Activated T-cell treated with anti-CD3 and anti-CD28 coated beads, Interleukin-2, amount 50 U/mL, for 72 hours (primary cell): ENCODE results near the gene CALN1. TPM values are rescaled to one million over a fixed set of nuclear protein-coding genes. Genes with fewer than 3 reads are reported as not detected.

ENCODE experiments used
- ATAC-seq, 2 donors: fragments of 150-1000 bp; cut with Tn5 transposase; replicated peaks in 1 of 2; 2 replicates each; pipeline ENCODE4 v1.10.0; 2021; ENCODE audit warnings: moderate library complexity in 2 of 2, mild to moderate bottlenecking in 1 of 2
- DNase-seq, 2 donors: peaks; one replicate each; pipeline ENCODE4 v3.0.0; 2021 to 2022; ENCODE audit warnings: mixed read lengths in 1 of 2
- H3K27ac Mint-ChIP-seq: one replicate; pipeline ENCODE4 v1.8.0; 2022; ENCODE audit warnings: mild to moderate bottlenecking, moderate library complexity, mixed read lengths
- H3K27me3 Mint-ChIP-seq: one replicate; pipeline ENCODE4 v1.8.0; 2022; ENCODE audit warnings: low read depth, mixed read lengths
- H3K36me3 Mint-ChIP-seq, 2 donors: one replicate each; pipeline ENCODE4 v1.8.0; 2022; ENCODE audit warnings: mixed read lengths in 2 of 2, mild to moderate bottlenecking in 1 of 2; ENCODE audit not compliant: insufficient read depth in 2 of 2
- H3K4me1 Mint-ChIP-seq: one replicate; pipeline ENCODE4 v1.8.0; 2022; ENCODE audit warnings: low read depth, mixed read lengths
- H3K4me3 Mint-ChIP-seq, 2 donors: one replicate each; pipeline ENCODE4 v1.8.0; 2022; ENCODE audit warnings: mild to moderate bottlenecking in 2 of 2, mixed read lengths in 2 of 2, moderate library complexity in 2 of 2
- H3K9me3 Mint-ChIP-seq, 2 donors: one replicate each; pipeline ENCODE4 v1.8.0; 2022; ENCODE audit warnings: mixed read lengths in 2 of 2
- total RNA-seq, 2 donors: library from RNA; stranded (reverse); gene quantifications; one replicate each; pipeline ENCODE4 v1.2.3, GENCODE V29; 2022

CALN1 gene
- total RNA-seq, 2 donors from 2014 or later, result 0.86 TPM; not detected in 1

DNA sequence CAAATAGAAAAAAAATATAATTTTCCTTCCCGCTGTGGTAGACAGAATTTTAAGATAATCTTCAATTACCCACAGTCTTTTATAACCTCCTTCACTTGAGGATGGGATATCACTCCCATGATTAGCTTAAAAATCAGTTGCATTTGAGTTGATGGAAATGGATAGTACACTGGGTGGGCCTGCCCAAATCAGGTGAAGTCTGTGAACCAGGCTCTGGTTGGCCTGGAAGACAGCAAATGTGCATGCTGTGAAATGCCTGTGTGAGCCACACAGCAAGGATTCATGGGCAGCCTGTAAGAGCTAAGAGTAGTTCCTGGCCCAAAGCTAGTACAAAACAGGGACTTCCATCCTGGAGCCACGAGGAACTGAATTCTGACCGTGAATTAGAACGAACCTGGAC lies 548.0 kb downstream of the CALN1 start:
- Mint-ChIP-seq H3K27ac (no peak overlapping the region), H3K4me3 (no peak overlapping the region), H3K4me1 (no peaks in the 10 kb centered on the region), H3K27me3 (no peaks in the 10 kb centered on the region), H3K9me3 (peaks cover 2 to 3% of the 10 kb centered on the region in 2 donors), H3K36me3 (no peaks in the 10 kb centered on the region)
- ATAC-seq (no peak), DNase-seq (no peak)

DNA sequence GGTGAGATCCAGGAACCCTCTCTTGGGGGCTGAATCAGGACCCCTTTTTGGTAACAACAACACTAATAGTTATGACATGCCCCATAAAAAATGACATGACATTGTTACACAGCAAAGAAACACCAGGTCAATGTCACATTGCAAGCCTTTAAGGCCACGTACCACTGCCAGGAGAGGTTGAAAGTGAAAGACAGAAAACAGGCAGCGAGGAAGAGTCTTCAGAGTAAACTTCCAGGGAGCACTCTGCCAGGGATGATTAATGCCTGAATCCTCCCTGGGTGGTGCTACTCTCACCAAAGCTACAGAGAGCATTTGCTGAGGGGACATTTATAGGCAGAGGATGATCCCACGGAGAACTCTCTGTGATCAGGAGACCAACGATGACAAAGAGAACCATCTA lies 551.6 kb downstream of the CALN1 start:
- Mint-ChIP-seq H3K27me3 (no peaks in the 10 kb centered on the region), H3K36me3 (no peaks in the 10 kb centered on the region), H3K27ac (no peak overlapping the region), H3K4me3 (no peak overlapping the region), H3K9me3 (peaks cover 1 to 2% of the 10 kb centered on the region in 2 donors), H3K4me1 (no peaks in the 10 kb centered on the region)
- DNase-seq (no peak), ATAC-seq (no peak)

DNA sequence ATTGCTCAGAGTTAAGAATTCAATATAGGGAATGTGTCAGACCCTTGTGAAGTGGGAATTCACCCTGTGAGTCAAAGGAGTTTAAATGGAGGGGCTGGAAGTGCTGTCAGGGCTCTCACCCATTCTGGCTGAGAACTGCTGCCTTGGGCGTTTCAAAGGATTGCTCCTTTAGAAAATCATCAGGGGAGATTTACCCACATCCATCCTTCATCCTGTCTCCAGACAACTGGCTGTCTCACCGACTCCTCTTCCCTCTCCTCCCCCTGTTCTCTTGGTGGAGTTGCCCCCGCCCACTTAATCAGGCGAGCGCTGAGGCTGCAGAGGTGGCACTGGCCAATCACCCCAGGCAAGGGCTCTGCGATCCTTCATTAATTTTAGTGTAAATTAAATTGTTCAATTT lies 554.8 kb downstream of the CALN1 start:
- ATAC-seq (no peak), DNase-seq (no peak)
- Mint-ChIP-seq H3K9me3 (peaks cover 1 to 2% of the 10 kb centered on the region in 2 donors), H3K4me3 (no peak overlapping the region), H3K27me3 (no peaks in the 10 kb centered on the region), H3K4me1 (no peaks in the 10 kb centered on the region), H3K36me3 (no peaks in the 10 kb centered on the region), H3K27ac (no peak overlapping the region)

DNA sequence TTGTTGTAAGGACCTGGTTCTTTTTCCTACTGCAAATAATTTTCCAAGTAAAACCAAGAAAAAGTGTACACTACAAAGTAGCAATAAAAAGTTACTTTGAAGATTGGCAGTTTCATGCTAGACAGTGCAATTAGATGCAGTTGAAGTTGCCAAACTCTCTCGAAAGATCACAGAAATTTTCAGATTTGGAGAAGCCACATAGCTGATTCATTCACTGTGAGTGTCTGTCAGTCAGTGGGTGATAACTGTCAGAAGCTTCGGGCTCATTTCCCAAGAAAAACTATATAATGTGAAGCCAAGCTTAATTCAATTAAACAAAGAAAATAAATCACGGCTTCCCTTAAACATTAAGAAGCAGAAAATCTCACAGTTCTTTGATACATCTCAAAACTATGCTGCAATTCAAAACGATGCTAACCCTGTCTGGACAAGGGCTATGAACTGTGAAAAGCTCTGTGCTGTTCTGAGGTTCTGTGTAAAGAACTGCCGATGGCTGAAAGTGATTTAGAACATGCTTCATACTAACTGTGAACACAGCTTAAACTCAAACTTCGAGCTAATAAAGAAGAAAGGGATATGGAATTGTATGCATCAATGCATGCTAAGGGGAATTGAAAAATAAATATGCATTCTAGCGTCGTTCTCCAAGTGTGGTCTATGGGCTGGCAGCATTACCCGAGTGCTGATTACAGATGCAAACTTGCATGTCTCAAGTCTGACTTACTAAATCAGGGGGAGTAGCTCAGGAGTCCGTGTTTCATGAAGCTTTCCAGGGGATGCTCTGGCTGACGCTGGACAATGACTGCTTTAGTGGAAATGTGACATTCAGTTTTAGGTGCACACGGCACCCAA lies 557.4 kb downstream of the CALN1 start:
- H3K36me3 Mint-ChIP-seq, result no peaks in the 10 kb centered on the region
- H3K9me3 Mint-ChIP-seq, result peaks cover 0 to 2% of the 10 kb centered on the region in 2 donors
- H3K27me3 Mint-ChIP-seq, result no peaks in the 10 kb centered on the region
- ATAC-seq (no peak), DNase-seq (no peak)
- H3K4me1 Mint-ChIP-seq, result no peaks in the 10 kb centered on the region
- no peak overlapping the region for H3K27ac Mint-ChIP-seq
- no peak overlapping the region for H3K4me3 Mint-ChIP-seq

DNA sequence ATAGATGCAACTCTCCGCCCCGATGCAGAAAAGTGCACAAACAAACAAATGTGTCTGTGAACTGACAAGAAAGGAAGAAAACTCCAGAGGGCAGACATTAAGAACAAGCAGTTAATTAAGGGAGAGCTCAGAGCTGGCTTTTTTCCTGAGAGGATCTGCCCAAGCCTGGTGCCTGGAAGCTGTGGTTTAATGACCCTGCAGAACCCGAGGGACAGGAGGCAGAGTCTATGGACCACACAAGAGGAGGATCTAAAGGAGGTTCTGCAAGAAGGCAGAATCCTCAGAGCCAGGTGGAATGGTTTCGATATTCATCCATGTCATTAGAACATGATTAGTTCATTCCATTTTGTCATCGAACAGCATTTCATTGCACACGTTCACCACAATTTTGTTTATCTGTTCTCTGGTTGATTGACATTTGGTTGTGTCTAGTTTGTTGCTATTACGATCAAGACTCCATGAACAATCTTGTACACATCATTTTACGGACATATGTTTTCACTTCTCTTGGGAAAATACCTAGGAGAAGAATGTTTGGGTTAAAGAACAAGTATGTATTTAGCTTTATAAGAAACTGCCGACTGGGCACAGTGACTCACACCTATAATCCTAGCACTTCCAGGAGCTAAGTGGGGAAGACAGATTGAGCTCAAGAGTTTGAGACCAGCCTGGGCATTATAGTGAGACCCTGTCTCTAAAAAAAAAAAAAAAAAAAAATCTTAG lies 560.2 kb downstream of the CALN1 start:
- ATAC-seq (no peak), DNase-seq (no peak)
- H3K9me3 Mint-ChIP-seq, result peaks cover 0 to 2% of the 10 kb centered on the region in 2 donors
- no peak overlapping the region for H3K4me3 Mint-ChIP-seq
- no peaks in the 10 kb centered on the region for H3K4me1 Mint-ChIP-seq
- no peaks in the 10 kb centered on the region for H3K27me3 Mint-ChIP-seq
- H3K36me3 Mint-ChIP-seq, result peaks cover 0 to 2% of the 10 kb centered on the region in 2 donors
- H3K27ac Mint-ChIP-seq, result no peak overlapping the region

DNA sequence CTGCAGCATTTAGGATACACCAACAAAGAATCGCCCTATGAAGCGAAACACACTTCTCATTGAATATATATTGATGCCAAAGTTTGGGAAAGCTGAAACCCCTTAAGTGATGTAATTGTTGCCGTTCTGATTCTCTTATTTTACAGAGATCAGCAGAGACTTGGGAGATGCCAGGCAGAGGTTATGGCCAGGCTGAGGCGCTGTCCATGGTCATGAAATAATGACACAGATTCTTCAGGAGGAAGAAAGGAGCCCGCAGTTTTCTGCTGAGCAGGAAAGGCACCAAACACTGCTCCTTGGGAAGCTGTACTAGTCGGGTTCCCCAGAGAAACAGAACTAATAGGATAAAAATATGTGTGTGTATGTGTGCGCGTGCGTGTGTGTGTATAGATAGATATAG lies 566.0 kb downstream of the CALN1 start:
- no peak for DNase-seq
- Mint-ChIP-seq H3K27me3 (no peaks in the 10 kb centered on the region), H3K36me3 (peaks cover 0 to 2% of the 10 kb centered on the region in 2 donors), H3K9me3 (peaks cover 0 to 1% of the 10 kb centered on the region in 2 donors), H3K4me1 (no peaks in the 10 kb centered on the region), H3K4me3 (no peak overlapping the region), H3K27ac (no peak overlapping the region)
- ATAC-seq, result no peak

DNA sequence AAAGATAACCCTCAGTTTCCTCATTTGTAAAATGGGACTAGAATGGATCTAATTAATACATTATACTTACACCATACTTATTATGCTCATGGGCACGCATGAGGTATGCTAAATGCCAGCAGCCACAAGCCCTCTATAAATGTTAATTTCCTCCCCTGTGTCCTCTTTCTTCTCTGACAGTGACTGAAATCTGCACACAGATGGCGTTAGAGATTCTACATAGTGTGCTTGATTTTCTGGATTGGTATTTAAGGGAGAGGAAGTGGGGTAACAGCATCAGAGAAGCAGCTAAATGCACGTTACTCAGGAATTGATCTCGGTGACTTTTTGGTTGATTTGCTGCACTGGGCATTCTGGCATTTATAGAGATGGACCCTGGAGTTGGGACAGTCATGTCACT lies 568.5 kb downstream of the CALN1 start:
- ATAC-seq (no peak), DNase-seq (no peak)
- Mint-ChIP-seq H3K4me3 (no peak overlapping the region), H3K27ac (no peak overlapping the region), H3K36me3 (peaks cover 0 to 2% of the 10 kb centered on the region in 2 donors), H3K9me3 (peaks cover 0 to 1% of the 10 kb centered on the region in 2 donors), H3K27me3 (no peaks in the 10 kb centered on the region), H3K4me1 (no peaks in the 10 kb centered on the region)

DNA sequence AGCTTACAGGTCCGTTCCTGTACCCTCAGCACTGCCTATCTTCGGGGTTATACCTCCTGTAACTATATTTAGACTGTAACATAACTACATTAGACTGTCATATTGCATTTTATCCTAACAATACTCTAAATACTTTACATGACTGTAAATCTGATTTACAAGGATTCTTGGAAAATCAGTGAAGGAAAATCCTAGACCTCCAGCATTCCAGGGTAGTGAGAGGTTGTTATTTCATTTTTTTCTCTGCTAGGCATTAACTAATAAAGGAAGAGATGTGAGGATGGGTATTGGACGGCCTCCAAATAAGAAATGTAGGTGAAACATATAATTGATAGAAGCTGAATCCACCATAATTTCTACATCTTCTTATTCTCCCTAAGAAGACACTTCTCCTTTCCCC lies 569.4 kb downstream of the CALN1 start:
- Mint-ChIP-seq H3K27ac (no peak overlapping the region), H3K36me3 (peaks cover 0 to 2% of the 10 kb centered on the region in 2 donors), H3K4me3 (no peak overlapping the region), H3K27me3 (no peaks in the 10 kb centered on the region), H3K9me3 (peaks cover 0 to 1% of the 10 kb centered on the region in 2 donors), H3K4me1 (no peaks in the 10 kb centered on the region)
- ATAC-seq (no peak), DNase-seq (no peak)

DNA sequence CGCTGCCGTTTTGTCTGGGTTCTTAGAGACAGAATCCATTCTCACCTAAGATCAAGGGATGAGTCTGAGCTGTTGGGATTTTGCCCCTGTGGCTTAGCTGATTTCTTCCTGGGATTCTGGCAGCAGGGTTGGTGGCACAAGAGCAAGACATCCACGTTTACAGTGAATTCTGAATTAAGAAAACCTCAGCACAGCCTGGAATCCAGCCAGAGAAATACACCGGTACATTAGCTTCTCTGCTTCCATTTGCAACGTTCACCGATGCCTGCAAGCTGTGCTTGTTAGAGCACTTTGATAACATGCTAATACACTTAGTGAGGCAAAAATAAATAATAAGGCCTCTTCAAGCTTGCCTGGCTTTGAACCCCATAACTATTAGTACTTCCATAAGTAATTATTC lies 569.8 kb downstream of the CALN1 start:
- ATAC-seq (no peak), DNase-seq (no peak)
- H3K27ac Mint-ChIP-seq, result no peak overlapping the region
- H3K4me1 Mint-ChIP-seq, result no peaks in the 10 kb centered on the region
- H3K27me3 Mint-ChIP-seq, result no peaks in the 10 kb centered on the region
- H3K4me3 Mint-ChIP-seq, result no peak overlapping the region
- peaks cover 0 to under 1% of the 10 kb centered on the region in 2 donors for H3K36me3 Mint-ChIP-seq
- peaks cover 0 to 1% of the 10 kb centered on the region in 2 donors for H3K9me3 Mint-ChIP-seq

DNA sequence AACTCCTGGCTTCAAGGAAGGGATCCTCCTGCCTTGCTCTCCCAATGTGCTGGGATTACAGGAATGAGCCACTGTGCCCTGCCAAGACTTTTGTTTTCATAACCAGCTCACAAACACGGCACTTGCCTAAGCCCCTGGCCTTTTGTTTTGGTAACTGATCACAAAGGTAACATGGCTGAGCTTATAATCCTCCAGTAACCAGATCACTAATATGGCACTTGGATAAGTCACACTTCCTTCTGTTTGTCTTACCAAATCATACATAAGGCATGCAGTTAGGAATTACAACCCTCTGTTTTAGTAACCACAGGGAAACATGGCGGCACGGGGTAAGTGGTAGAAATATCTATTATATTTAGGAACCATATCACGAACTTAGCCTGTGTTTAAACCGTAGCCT lies 577.1 kb downstream of the CALN1 start:
- no peaks in the 10 kb centered on the region for H3K27me3 Mint-ChIP-seq
- H3K36me3 Mint-ChIP-seq, result no peaks in the 10 kb centered on the region
- no peak overlapping the region for H3K27ac Mint-ChIP-seq
- no peak overlapping the region for H3K4me3 Mint-ChIP-seq
- H3K4me1 Mint-ChIP-seq, result no peaks in the 10 kb centered on the region
- peaks cover 1 to 2% of the 10 kb centered on the region in 2 donors for H3K9me3 Mint-ChIP-seq
- DNase-seq (no peak), ATAC-seq (no peak)

DNA sequence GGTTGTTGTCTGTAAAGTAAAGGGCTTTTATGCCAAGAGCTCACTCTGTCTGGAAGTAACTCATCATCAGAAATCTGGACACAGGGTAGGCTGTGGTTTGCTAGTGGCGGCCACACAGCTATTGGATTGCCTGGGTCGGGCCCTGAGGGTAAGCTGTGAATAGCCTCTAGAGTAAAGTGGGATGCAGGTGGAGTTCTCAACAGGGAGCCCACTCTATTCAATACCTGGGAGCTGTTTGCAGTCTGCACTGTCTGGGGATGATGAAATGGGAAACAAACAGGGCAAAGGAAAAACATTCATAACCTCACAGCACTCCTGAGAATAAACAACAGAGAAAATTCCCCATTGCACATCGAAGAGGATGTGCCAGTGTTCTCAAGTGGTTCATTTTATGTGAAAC lies 582.6 kb downstream of the CALN1 start:
- Mint-ChIP-seq H3K27me3 (no peaks in the 10 kb centered on the region), H3K4me3 (no peak overlapping the region), H3K9me3 (peaks cover 5% of the 10 kb centered on the region in 2 donors), H3K27ac (no peak overlapping the region), H3K4me1 (no peaks in the 10 kb centered on the region), H3K36me3 (peaks cover 0 to 2% of the 10 kb centered on the region in 2 donors)
- DNase-seq (no peak), ATAC-seq (no peak)

DNA sequence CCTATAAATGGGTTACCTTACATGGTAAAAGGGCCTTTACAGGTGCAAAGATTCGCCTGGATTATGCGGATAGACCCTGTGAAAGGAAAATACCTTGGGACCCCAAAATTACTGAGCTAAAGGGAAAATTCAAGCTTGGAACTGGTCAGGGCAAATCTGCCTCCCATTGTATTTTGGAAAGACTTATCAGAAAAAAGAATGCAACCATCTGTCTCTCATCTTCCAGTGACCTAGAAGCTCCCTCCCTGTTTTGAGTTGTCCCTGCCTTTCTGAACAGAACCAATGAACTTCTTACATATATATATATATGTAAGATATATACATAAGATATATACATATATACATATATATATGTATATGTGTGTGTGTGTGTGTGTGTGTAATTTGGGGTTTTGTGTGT lies 583.8 kb downstream of the CALN1 start:
- H3K4me1 Mint-ChIP-seq, result no peaks in the 10 kb centered on the region
- no peaks in the 10 kb centered on the region for H3K27me3 Mint-ChIP-seq
- peaks cover 5% of the 10 kb centered on the region in 2 donors for H3K9me3 Mint-ChIP-seq
- no peak for ATAC-seq
- H3K4me3 Mint-ChIP-seq, result no peak overlapping the region
- peaks cover 0 to 2% of the 10 kb centered on the region in 2 donors for H3K36me3 Mint-ChIP-seq
- no peak overlapping the region for H3K27ac Mint-ChIP-seq
- DNase-seq, result no peak

DNA sequence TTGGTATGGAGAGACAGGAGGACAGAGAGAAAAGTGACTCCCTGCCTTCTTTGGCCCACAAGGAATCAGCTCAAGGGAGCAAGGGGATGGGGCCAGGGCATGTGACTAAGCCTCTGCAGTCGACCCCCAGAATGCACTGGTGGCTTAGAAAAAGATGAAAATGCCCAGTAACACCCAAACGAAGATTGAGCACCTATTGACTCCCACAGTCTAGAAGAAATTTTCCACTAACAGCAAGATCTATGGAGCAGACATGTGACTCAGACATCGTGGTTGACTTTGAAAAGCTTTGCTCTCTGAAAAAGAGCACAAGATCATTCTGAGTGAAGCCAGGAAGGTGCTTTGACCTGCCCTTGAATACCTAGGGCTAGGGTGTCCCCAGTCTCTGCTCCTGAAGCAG lies 586.0 kb downstream of the CALN1 start:
- no peak for ATAC-seq
- no peaks in the 10 kb centered on the region for H3K27me3 Mint-ChIP-seq
- H3K9me3 Mint-ChIP-seq, result peaks cover 5% of the 10 kb centered on the region in 2 donors
- no peaks in the 10 kb centered on the region for H3K4me1 Mint-ChIP-seq
- no peak overlapping the region for H3K4me3 Mint-ChIP-seq
- DNase-seq, result no peak
- no peak overlapping the region for H3K27ac Mint-ChIP-seq
- H3K36me3 Mint-ChIP-seq, result peaks cover 0 to 2% of the 10 kb centered on the region in 2 donors
